Fibroblast of skin of abdomen (primary cell): ENCODE measurements around the gene IL6R. TPM values are rescaled to one million over a fixed set of nuclear protein-coding genes. Genes with fewer than 3 reads are reported as not detected.
A peak's percentile ranks its signal among the peaks of the same experiment; 100 is the strongest.
"Not testable (repeated sequence)": the region's sequence is repeated elsewhere in the genome, so short reads cannot be mapped to it uniquely, and the experiment has no call there.

Source experiments
- DNase-seq: peaks from one replicate; pipeline ENCODE4 v3.0.0-alpha.2; 2013
- polyA plus RNA-seq, 2 experiments: library from polyadenylated mRNA; unstranded; fragments of 120-200 nt; gene quantifications; one replicate each; pipeline ENCODE4 v1.2.1, GENCODE V29; 2013; ENCODE audit not compliant: insufficient read length in 2 of 2

The IL6R gene
- polyA plus RNA-seq (2013, experiment 1 of 2; ENCODE audit: insufficient read length): 0.85 TPM
- 0.83 TPM for polyA plus RNA-seq (2013, experiment 2 of 2; ENCODE audit: insufficient read length)

DNA sequence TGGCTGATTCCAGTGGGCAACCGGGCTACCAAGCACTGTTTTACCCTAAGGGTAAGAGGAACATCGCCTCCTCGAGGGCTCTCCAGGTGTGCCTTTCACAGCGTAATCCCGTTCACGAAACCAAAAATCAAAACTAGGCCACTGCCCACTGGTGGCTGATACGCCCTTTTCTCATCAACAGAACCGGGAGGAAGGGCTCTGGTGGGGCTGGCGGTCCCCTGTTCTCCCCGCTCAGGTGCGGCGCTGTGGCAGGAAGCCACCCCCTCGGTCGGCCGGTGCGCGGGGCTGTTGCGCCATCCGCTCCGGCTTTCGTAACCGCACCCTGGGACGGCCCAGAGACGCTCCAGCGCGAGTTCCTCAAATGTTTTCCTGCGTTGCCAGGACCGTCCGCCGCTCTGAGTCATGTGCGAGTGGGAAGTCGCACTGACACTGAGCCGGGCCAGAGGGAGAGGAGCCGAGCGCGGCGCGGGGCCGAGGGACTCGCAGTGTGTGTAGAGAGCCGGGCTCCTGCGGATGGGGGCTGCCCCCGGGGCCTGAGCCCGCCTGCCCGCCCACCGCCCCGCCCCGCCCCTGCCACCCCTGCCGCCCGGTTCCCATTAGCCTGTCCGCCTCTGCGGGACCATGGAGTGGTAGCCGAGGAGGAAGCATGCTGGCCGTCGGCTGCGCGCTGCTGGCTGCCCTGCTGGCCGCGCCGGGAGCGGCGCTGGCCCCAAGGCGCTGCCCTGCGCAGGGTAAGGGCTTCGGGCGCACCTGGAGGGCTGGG, at the start of gene IL6R:
Gene IL6R, plus strand, starts transcription at position 360 of the 763 bp plus-strand sequence. Its CDS starts 287 bp downstream, at position 647.
- peak; percentile 90 for DNase-seq

DNA sequence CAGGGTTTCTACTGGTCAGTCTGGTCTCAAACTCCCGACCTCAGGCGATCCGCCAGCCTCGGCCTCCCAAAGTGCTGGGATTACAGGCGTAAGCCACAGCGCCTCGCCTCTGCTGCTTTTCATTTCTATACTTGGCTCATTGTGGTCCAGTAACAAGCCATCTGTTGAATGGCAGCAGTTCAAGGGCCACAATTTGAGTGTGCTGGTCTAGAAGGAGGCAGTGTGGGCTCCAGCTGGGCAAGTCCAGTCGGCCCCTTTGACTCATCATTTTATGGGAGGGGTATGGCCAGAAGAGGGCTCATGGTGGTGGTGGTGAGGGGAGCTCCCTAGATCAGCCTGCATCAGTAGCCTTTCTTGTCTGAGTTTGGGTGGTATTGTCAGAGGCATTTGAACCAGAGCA, 46.6 kb upstream of the IL6R start:
- DNase-seq: no peak

DNA sequence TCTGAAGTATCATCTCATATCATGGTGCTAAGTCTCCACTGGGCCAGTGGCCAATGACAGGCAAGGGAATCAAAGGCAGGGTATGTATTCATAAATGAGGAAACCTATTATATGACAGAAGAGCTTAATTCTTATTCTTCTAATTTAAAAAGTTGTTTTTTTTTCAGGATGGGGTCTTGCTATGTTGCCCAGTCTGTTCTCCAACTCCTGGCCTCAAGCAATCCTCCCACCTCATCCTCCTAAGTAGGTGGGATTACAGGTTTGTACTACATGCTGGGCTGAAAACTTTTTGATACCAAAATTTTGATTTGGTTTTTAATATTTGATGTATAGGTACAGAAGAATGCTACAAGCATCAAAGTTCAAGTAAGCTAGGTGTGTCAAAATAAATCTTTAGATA, 44.9 kb upstream of the IL6R start:
- DNase-seq: no peak

DNA sequence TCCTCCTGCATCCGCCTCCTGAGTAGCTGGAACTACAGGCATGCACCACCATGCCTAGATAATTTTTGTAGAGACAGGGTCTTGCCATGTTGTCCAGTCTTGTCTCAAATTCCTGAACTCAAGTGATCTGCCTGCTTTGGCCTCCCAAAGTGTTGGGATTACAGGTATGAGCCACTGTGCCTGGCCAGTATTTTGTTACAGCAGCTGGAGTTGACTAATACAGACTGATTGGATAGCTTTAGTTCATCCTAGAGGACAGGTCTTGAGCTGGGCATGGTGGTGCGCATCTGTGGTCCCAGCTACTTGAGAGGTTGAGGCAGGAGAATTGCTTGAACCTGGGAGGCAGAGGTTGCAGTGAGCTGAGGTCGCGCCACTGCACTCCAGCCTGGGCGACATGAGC, 44.3 kb upstream of the IL6R start:
- not testable (repeated sequence) for DNase-seq

DNA sequence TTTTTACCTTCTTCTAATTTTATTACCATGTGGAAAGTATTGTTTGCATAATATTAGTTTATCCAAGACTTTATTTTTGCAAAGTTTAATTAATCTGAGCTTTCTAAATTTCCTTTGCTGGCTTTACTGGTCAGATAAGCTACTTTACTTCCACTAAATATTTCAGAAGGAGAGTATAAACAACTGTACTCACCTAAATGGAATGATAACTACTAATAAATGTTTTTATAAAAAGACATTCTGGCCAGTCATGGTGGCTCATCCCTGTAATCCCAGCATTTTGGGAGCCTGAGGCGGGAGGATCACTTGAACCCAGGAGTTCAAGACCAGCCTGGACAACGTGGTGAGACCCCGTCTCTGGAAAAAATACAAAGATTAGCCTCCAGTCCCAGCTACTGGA, 43.8 kb upstream of the IL6R start:
- DNase-seq: no peak

DNA sequence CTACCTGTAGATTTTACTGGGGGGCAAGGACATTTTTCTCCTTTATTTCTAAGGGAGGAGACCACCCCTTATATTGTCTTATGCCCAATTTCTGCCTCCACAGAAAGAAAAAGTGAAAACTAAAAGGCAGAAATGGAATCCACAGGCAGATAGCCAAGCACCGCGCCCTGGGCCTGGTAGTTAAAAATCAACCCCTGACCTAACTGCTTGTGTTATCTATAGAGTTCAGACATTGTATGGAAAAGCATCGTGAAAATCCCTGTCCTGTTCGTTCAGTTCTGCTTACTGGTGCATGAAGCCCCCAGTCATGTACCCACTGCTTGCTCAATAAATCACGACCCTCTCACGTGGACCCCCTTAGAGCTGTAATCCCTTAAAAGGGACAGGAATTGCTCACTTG, 33.7 kb upstream of the IL6R start:
- no peak for DNase-seq

DNA sequence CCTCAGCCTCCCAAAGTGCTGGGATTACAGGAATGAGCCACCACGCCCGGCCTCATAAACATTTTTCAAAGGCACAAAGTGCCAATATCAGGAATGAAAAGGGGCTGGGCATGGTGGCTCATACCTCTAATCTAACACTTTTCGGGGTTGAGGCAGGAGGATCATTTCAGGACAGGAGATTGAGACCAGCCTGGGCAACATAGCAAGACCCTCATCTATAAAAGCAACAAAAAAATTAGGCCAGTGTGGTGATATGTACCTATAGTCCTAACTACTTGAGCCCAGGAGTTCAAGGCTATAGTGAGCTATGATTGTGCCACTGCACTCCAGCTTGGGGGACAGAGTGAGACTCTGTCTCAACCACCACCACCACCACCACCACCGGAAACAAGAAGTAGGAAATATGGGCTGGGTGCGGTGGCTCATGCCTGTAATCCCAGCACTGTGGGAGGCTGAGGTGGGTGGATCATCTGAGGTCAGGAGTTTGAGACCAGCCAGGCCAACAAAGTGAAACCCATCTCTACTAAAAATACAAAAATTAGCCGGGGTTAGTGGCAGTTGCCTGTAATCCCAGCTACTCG, 31.3 kb upstream of the IL6R start:
- not testable (repeated sequence) for DNase-seq

DNA sequence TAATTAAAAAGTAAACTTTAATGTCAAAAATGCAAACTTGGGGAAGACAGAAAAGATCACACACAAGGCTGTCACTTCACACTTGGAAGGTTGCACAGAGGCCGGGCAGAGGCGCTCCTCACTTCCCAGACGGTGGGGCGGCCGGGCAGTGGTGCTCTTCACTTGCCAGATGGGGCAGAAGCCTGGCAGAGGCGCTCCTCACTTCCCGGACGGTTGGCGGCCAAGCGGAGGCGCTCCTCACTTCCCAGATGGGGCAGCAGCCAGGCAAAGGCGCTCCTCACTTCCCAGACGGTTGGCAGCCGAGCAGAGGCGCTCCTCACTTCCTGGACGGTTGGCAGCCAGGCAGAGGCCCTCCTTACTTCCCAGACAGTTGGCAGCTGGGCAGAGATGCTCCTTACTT, 25.8 kb upstream of the IL6R start:
- DNase-seq: no peak

DNA sequence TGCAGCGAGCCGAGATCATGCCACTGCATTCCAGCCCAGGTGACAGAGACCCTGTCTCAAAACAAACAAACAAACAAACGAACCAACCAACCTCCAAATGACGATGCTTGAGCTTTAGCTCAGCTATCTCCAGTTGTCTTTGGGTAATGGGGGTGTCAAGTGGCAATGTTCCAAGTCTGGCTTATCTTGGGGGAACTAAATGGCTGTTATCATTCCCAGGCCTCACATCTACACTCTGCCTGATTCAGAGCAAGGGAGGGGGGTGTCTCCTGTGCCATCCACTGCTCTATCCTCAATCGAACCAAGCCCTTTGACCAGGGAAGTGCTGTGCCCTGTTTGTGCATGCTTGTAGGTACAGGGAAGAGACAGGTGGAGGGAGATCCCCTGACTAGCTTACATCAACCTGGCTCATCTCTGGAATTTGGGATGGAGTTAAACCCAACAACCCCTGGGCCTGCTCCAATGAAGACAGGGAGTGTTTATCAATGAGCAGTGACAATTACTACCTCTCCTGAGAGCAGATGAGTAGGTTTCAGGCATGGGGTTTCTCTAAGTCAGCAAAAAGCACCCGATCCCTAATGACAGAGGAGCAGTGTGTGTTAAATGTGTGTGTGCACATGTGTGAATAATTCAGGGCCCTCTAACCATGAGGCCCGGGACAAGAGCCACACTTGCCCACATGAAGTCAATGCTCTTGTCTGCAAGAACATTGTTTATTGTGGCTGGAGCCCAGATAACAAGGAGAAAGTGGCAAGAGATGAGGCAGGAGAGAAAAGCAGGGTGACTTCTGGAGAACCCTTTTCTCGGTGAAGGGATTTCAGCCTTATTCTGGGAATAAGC, 20.3 kb upstream of the IL6R start:
- no peak for DNase-seq

DNA sequence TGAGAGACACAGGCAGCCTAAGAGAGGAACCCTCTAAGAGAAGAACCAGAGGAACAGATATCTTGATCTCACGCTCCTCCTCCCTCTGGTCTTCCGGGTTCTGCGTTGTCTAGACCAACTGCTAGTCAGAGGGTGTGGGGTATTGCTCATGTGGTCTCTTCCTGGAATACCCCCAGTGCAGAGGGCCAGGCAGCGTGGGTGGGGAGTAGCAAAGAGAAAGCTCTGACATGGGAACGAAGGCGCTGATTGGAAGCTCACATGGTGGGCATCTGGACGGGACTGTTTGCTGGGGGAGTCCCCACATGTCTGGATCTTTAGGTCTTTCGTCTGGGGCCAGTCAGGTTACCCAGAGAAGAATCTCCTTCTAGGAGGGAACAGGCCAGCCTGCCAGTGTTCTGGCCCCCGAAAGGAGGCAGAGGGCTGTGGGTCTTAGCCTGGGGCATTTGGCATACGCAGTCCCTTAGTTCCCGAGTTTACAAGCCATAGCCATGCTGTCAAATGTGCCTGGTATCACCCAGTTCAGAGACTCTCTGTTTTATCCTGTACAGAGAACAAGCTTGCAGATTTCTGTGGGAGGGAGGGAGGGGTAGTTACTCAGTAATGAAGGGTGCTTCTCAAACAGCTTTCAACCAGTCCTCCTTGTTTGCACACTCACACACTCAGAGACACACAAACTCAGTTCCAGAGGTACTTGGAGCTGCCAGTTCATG, 18.3 kb upstream of the IL6R start:
- DNase-seq: peak; percentile 54

DNA sequence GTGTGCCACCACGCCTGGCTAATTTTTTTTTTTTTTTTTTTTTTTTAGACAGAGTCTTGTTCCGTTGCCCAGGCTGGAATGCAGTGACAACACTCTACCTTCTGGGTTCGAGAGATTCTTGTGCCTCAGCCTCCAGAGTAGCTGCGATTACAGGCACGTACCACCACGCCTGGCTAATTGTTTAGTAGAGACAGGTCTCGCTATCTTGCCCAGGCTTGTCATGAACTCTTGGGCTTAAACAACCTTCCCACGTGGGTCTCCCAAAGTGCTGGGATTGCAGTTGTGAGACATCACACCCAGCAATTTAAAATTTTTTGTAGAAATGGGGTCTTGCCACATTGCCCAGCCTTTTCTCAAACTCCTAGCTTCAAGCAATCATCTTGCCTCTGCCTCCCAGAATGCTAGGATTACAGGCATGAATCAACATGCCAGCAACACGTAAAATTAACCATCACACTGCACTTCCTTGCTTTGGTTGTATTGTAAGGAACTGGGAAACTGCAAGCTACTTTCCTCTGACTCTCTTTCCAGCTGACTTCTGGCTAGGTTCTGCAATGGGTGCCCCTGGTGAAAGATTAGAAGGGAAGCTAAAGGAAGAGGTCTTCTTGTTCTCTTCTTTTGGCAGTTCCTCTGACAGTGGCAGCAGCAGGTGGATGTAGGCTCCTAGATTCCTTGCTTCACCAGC, 13.9 kb upstream of the IL6R start:
- no peak for DNase-seq

DNA sequence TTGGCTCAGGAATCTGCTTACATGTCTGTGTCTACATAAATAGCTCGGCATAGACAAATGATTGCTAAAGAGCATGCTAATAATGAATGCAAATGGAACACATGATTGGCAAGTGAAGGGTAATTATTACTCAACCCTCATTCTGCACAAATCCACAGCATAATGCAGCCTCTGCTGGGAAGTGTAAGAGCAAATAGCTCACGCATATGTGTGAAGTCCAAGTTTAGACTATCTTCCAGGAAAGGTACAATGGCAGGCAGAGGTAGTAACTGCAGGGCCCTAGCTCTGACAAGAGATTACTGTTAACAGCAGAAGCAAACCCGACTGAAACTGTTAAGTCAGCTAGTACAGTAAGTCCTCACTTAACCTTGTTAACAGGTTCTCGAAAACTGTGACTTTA, 7.0 kb upstream of the IL6R start:
- DNase-seq: no peak

DNA sequence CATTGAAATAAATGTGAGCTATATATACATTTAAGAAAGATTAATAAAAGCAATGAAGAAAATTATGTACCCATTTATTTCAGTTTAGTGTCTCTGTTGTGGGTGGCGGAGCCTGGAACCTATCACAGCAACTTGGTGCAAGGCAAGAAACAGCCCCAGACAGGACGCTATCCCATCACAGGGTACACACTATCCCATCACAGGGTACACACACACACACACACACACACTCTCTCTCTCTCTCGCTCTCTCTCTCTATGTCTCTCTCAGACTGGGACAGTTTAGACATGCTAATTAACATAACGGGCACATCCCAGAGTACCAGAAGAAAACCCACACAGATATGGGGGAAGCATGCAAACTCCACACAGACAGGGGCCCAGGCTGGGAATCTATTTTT, 6.5 kb upstream of the IL6R start:
- no peak for DNase-seq

DNA sequence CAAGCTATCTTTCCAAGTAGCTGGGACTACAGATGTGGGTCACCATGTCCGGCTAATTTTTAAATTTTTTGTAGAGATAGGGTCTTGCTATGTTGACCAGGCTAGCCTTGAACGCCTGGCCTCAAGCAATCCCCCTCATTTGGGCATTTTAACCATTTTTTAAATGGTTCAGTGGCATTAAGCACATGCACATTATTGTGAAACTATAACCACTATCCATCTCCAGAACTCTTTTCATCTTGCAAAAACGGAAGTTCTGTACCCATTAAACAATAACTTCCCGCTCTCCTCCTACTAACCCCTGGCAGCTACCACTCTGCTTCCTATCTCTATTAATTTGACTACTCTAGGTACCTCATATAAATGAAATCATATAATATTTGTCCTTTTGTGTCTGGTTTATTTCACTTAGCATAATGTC, 4.8 kb upstream of the IL6R start:
- no peak for DNase-seq

DNA sequence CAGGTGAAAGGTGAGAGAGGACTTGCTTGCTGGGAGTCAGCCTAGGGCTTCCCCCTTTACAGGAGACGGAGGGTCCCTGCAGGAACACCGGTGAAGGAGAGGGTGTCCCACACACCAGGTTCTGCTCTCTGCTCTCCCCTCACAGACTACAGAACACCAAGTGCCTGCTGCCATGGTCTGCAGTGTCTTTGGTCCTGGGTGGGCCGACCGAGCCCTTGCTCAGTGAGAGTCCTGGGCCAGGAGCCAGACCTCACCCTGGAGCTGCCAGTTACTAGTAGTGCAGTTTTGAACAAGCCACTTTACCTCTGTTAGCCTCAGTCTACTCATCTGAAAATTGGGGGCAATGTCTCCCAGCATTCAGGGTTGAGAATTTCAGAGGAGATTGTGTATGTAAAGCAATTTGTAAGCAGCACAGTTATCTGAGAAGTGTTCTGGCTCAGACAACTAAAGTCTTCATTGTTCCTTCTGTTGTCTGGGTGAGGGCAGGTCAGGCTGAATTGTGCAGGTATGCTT, 2.7 kb upstream of the IL6R start:
- no peak for DNase-seq

DNA sequence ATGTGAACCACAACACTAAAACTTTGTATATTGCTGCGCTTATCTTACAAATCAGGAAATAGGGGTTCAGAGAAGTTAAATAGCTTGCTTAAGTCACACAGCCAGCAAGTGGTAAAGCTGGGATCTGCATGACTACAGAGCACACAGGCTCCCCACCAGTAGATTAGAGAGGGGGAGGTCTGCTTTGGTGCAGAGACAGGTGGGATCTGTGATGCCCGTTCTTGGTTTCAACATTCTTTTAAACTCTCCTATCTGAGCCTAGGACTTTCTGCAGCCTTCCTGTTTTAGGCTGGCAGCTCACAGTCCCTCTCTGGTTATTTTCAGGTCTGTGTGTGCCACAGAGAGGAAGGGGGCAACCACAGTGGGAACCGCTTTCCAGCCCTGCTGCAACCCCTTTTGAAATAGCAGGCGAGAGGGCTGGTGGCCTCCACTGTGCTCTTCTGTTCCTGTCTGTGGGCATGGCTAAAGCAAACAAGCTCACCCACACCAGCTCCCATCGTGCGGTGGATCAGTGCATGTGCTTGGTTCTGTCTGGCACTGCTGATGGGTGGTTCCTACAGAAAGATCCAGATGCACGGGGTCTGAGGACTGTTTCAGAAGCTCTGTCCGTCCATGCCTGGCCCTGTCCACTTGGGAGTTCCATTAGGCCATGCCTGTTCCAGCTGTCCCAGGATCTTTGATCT, 1.7 kb upstream of the IL6R start:
- DNase-seq: no peak

DNA sequence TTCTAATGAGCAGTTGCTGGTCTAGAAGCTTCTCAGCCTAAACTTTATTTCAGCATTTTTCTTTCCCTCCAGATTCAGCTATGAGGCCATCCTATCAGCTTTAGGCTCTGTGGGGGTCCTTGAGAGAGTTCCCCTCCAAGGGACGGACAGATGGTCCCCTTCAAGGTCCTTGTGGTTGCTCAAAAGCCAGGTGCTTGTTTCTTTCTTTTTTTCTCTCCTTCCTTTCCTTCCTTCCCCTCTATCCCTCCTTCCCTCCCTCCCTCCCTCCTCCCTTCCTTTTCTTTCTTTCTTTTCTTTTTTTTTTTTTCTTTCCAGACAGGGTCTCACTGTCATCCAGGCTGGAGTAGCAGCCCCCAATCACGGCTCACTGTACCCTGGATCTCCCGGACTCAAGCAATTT, 1.2 kb upstream of the IL6R start:
- DNase-seq: no peak

DNA sequence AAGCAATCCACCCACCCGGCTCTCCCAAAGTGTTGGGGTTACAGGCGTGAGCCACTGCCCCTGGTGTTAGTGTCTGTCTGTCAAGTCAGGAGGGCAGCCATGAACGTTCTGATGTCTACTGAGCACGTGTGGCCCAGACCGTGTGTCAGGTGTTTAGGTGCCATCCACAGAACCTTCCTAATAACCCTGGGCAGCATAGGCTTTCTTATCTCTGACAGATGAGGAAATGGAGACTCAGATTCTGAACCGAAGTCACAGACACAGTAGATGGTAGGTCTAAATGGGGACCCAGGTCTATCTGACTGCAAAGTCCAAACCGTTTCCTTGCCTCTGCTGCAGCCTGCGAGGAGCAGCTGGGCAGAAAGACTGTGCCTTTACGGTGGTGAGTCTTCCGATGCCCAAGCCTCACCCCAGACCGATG, 622 bp upstream of the IL6R start:
- DNase-seq: no peak

DNA sequence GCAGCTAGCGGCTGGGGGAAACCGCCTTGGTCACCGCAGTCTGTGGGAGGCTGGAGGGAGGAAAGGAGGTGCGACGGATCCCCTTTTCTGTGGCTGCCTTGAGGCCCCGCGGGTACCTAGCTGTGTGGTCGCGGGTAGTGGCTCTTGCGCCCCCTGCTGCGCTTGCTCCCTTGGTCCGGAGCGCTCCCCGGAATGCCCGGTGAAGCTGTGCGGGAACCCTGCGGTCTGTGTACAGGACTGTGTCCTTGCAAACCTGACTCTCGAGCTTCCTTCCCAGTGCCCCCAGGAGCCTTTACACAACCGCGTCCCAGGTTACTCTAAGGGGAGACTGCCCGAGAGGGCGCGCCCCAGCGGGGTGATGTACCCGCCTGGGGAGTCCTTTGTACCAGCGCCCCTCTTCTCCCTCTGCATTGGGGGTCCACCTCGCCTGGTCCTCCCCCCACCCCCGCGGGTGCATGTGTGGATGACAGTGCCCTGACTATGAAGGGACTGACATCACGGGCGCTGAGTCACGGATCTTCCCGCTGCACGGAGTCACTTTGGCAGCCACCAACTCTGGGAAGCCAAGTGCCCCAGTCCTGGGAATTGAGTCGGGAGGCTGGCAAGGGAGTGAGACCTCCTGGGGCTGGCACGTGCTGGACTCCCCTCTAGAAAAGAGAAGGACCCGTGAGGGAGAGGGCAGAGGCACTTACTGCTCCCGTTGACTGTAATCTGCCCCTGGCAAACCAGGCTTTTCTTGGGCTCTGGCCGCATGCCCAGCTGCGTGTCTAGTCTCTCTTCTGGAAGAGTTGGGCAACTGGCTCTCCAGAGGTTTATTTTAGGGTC, 816 bp downstream of the IL6R start:
- DNase-seq: peak; percentile 28

DNA sequence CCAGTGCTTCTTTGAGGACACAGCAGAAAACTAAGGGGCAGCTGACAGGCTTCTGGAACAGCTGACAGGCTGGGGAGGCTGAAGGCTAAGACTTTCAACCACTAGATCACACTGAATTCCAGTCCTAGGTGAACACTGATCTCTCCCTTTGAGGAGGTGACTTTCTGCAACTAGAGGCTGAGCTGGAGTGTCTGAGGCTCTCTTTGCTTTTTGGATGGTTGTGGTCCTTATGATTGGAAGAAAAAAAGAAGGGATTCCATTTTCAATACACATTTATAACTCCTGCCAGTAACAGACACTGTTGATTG, 1.4 kb downstream of the IL6R start:
- no peak for DNase-seq

DNA sequence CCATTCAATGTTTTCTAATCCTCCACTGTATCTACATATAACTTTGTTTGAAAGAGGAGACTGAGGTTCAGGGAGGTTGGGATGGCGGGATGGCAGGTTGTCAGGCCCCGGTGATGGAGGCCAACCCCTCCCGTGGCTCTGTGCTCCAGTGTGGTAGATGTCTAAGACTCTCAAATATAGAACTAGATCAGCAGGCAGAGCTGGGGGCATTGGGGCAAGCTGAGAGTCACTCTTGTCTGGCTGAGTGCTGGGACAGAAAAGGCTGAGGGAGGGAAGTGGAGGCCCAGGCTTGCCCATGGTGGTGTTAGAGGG, 1.7 kb downstream of the IL6R start:
- no peak for DNase-seq
